Stimulated activated naive CD8-positive, alpha-beta T cell treated with anti-CD3 and anti-CD28 coated beads, Interleukin-15, Interleukin-2, amounts not matched to agents 100 ng/mL and 50 ng/mL, for 24 hours (primary cell): ENCODE results near the gene GLDC.
A peak's percentile ranks its signal among the peaks of the same experiment; 100 is the strongest.
"Not testable (repeated sequence)": the region's sequence is repeated elsewhere in the genome, so short reads cannot be mapped to it uniquely, and the experiment has no call there.

Experiments used
- H3K27ac Mint-ChIP-seq: one replicate; pipeline ENCODE4 v1.8.0; 2021; ENCODE audit warnings: mild to moderate bottlenecking, mixed read lengths
- H3K27me3 Mint-ChIP-seq: one replicate; pipeline ENCODE4 v1.8.0; 2021; ENCODE audit warnings: mixed read lengths
- H3K36me3 Mint-ChIP-seq: one replicate; pipeline ENCODE4 v1.8.0; 2021; ENCODE audit warnings: low read depth, mixed read lengths
- H3K4me1 Mint-ChIP-seq: one replicate; pipeline ENCODE4 v1.8.0; 2021; ENCODE audit warnings: low read depth, mixed read lengths
- H3K4me3 Mint-ChIP-seq: one replicate; pipeline ENCODE4 v1.8.0; 2021; ENCODE audit warnings: mild to moderate bottlenecking, mixed read lengths
- H3K9me3 Mint-ChIP-seq: one replicate; pipeline ENCODE4 v1.8.0; 2021; ENCODE audit warnings: mixed read lengths

GLDC gene

GRCh38 chr9:6644346-6645104 lies 1.0 kb downstream of the GLDC start:
- Mint-ChIP-seq H3K27me3 (peaks cover 70% of the 10 kb centered on the region), H3K36me3 (no peaks in the 10 kb centered on the region), H3K27ac (no peak overlapping the region), H3K4me1 (peaks cover 23% of the 10 kb centered on the region), H3K9me3 (no peaks in the 10 kb centered on the region), H3K4me3 (peak overlapping the region; percentile 64)

GRCh38 chr9:6641961-6642360 lies 3.6 kb downstream of the GLDC start:
- no peaks in the 10 kb centered on the region for H3K9me3 Mint-ChIP-seq
- no peaks in the 10 kb centered on the region for H3K36me3 Mint-ChIP-seq
- H3K4me3 Mint-ChIP-seq: no peak overlapping the region
- H3K4me1 Mint-ChIP-seq: peaks cover 23% of the 10 kb centered on the region
- peaks cover 59% of the 10 kb centered on the region for H3K27me3 Mint-ChIP-seq
- no peak overlapping the region for H3K27ac Mint-ChIP-seq

GRCh38 chr9:6641561-6641960 lies 4.0 kb downstream of the GLDC start:
- H3K9me3 Mint-ChIP-seq: no peaks in the 10 kb centered on the region
- H3K27me3 Mint-ChIP-seq: peaks cover 57% of the 10 kb centered on the region
- no peak overlapping the region for H3K27ac Mint-ChIP-seq
- H3K4me3 Mint-ChIP-seq: no peak overlapping the region
- no peaks in the 10 kb centered on the region for H3K36me3 Mint-ChIP-seq
- H3K4me1 Mint-ChIP-seq: peaks cover 23% of the 10 kb centered on the region

GRCh38 chr9:6641056-6641455 lies 4.5 kb downstream of the GLDC start:
- H3K36me3 Mint-ChIP-seq: no peaks in the 10 kb centered on the region
- H3K27ac Mint-ChIP-seq: no peak overlapping the region
- peaks cover 19% of the 10 kb centered on the region for H3K4me1 Mint-ChIP-seq
- peaks cover 57% of the 10 kb centered on the region for H3K27me3 Mint-ChIP-seq
- no peaks in the 10 kb centered on the region for H3K9me3 Mint-ChIP-seq
- no peak overlapping the region for H3K4me3 Mint-ChIP-seq

- Mint-ChIP-seq H3K9me3 (no peaks in the 10 kb centered on the region), H3K36me3 (no peaks in the 10 kb centered on the region), H3K4me3 (no peak overlapping the region), H3K4me1 (peaks cover 13% of the 10 kb centered on the region), H3K27ac (no peak overlapping the region), H3K27me3 (peaks cover 54% of the 10 kb centered on the region)
These were observed 5.1 kb downstream of the GLDC start for GRCh38 chr9:6640268-6641051.

GRCh38 chr9:6639622-6640021 lies 5.9 kb downstream of the GLDC start:
- peaks cover 8% of the 10 kb centered on the region for H3K4me1 Mint-ChIP-seq
- H3K27ac Mint-ChIP-seq: no peak overlapping the region
- no peaks in the 10 kb centered on the region for H3K9me3 Mint-ChIP-seq
- H3K36me3 Mint-ChIP-seq: no peaks in the 10 kb centered on the region
- peaks cover 50% of the 10 kb centered on the region for H3K27me3 Mint-ChIP-seq
- H3K4me3 Mint-ChIP-seq: no peak overlapping the region

- no peaks in the 10 kb centered on the region for H3K9me3 Mint-ChIP-seq
- H3K4me1 Mint-ChIP-seq: no peaks in the 10 kb centered on the region
- no peak overlapping the region for H3K27ac Mint-ChIP-seq
- H3K27me3 Mint-ChIP-seq: peaks cover 9% of the 10 kb centered on the region
- no peaks in the 10 kb centered on the region for H3K36me3 Mint-ChIP-seq
- H3K4me3 Mint-ChIP-seq: no peak overlapping the region
These were observed 11.1 kb downstream of the GLDC start for GRCh38 chr9:6634444-6634843.

GRCh38 chr9:6633378-6633777 lies 12.2 kb downstream of the GLDC start:
- Mint-ChIP-seq H3K27me3 (peaks cover 7% of the 10 kb centered on the region), H3K27ac (no peak overlapping the region), H3K36me3 (no peaks in the 10 kb centered on the region), H3K9me3 (no peaks in the 10 kb centered on the region), H3K4me3 (no peak overlapping the region), H3K4me1 (no peaks in the 10 kb centered on the region)

GRCh38 chr9:6632516-6633183 lies 12.9 kb downstream of the GLDC start:
- H3K4me3 Mint-ChIP-seq: no peak overlapping the region
- no peaks in the 10 kb centered on the region for H3K9me3 Mint-ChIP-seq
- H3K27ac Mint-ChIP-seq: no peak overlapping the region
- no peaks in the 10 kb centered on the region for H3K36me3 Mint-ChIP-seq
- no peaks in the 10 kb centered on the region for H3K4me1 Mint-ChIP-seq
- H3K27me3 Mint-ChIP-seq: peaks cover 7% of the 10 kb centered on the region

GRCh38 chr9:6631207-6631512 lies 14.4 kb downstream of the GLDC start:
- H3K9me3 Mint-ChIP-seq: no peaks in the 10 kb centered on the region
- peaks cover 8% of the 10 kb centered on the region for H3K27me3 Mint-ChIP-seq
- H3K4me1 Mint-ChIP-seq: no peaks in the 10 kb centered on the region
- no peak overlapping the region for H3K4me3 Mint-ChIP-seq
- no peaks in the 10 kb centered on the region for H3K36me3 Mint-ChIP-seq
- no peak overlapping the region for H3K27ac Mint-ChIP-seq

GRCh38 chr9:6630502-6631206 lies 14.9 kb downstream of the GLDC start:
- no peaks in the 10 kb centered on the region for H3K9me3 Mint-ChIP-seq
- H3K27me3 Mint-ChIP-seq: peaks cover 9% of the 10 kb centered on the region
- no peak overlapping the region for H3K4me3 Mint-ChIP-seq
- no peaks in the 10 kb centered on the region for H3K4me1 Mint-ChIP-seq
- H3K27ac Mint-ChIP-seq: no peak overlapping the region
- H3K36me3 Mint-ChIP-seq: no peaks in the 10 kb centered on the region

- no peak overlapping the region for H3K4me3 Mint-ChIP-seq
- no peaks in the 10 kb centered on the region for H3K4me1 Mint-ChIP-seq
- no peaks in the 10 kb centered on the region for H3K9me3 Mint-ChIP-seq
- no peaks in the 10 kb centered on the region for H3K36me3 Mint-ChIP-seq
- peaks cover 9% of the 10 kb centered on the region for H3K27me3 Mint-ChIP-seq
- H3K27ac Mint-ChIP-seq: no peak overlapping the region
These were observed 16.8 kb downstream of the GLDC start for GRCh38 chr9:6628704-6629103.

GRCh38 chr9:6625363-6625762 lies 20.2 kb downstream of the GLDC start:
- Mint-ChIP-seq H3K27ac (no peak overlapping the region), H3K27me3 (peaks cover 9% of the 10 kb centered on the region), H3K4me1 (no peaks in the 10 kb centered on the region), H3K9me3 (no peaks in the 10 kb centered on the region), H3K36me3 (no peaks in the 10 kb centered on the region), H3K4me3 (no peak overlapping the region)

GRCh38 chr9:6622784-6623183 lies 22.7 kb downstream of the GLDC start:
- not testable (repeated sequence) for H3K4me1 Mint-ChIP-seq, H3K4me3 Mint-ChIP-seq, H3K36me3 Mint-ChIP-seq, H3K9me3 Mint-ChIP-seq, H3K27ac Mint-ChIP-seq
- peaks cover 12% of the 10 kb centered on the region for H3K27me3 Mint-ChIP-seq

GRCh38 chr9:6620796-6621195 lies 24.7 kb downstream of the GLDC start:
- Mint-ChIP-seq H3K4me3 (no peak overlapping the region), H3K27me3 (peaks cover 4% of the 10 kb centered on the region), H3K36me3 (no peaks in the 10 kb centered on the region), H3K27ac (no peak overlapping the region), H3K9me3 (no peaks in the 10 kb centered on the region), H3K4me1 (no peaks in the 10 kb centered on the region)
